HG03045 (cell line): Measurements from ENCODE around the gene CPPED1.

ENCODE experiments used
- ATAC-seq: cut with Tn5 transposase; IDR thresholded peaks from one replicate; pipeline ENCODE4 v1.9.1; 2021; ENCODE audit warnings: mild to moderate bottlenecking, moderate library complexity; ENCODE audit not compliant: unreplicated experiment

The CPPED1 gene

GRCh38 chr16:12653820-12654392 is 149.8 kb downstream of the CPPED1 start:
- ATAC-seq, result no peak

GRCh38 chr16:12652924-12653323 is 150.8 kb downstream of the CPPED1 start:
- ATAC-seq, result no peak

GRCh38 chr16:12651765-12652512 is 151.7 kb downstream of the CPPED1 start:
- ATAC-seq, result no peak

GRCh38 chr16:12649356-12649755 is 154.3 kb downstream of the CPPED1 start:
- no peak for ATAC-seq

- no peak for ATAC-seq
These were observed 157.0 kb downstream of the CPPED1 start for GRCh38 chr16:12646490-12647274.

GRCh38 chr16:12646098-12646489 is 157.6 kb downstream of the CPPED1 start:
- ATAC-seq, result no peak

- ATAC-seq, result no peak
These were observed 160.6 kb downstream of the CPPED1 start for GRCh38 chr16:12643034-12643455.

- ATAC-seq, result no peak
These were observed 164.6 kb downstream of the CPPED1 start for GRCh38 chr16:12639044-12639443.

- no peak for ATAC-seq
These were observed 166.7 kb downstream of the CPPED1 start for GRCh38 chr16:12637002-12637401.

GRCh38 chr16:12629271-12629670 is 174.4 kb downstream of the CPPED1 start:
- no peak for ATAC-seq

GRCh38 chr16:12628536-12628935 is 175.2 kb downstream of the CPPED1 start:
- ATAC-seq, result no peak

GRCh38 chr16:12627394-12627793 is 176.3 kb downstream of the CPPED1 start:
- ATAC-seq, result no peak

GRCh38 chr16:12626411-12626810 is 177.3 kb downstream of the CPPED1 start:
- ATAC-seq, result no peak

GRCh38 chr16:12625716-12626115 is 178.0 kb downstream of the CPPED1 start:
- no peak for ATAC-seq

GRCh38 chr16:12625068-12625467 is 178.6 kb downstream of the CPPED1 start:
- no peak for ATAC-seq

- ATAC-seq, result no peak
These were observed 183.5 kb downstream of the CPPED1 start for GRCh38 chr16:12620150-12620549.

GRCh38 chr16:12618515-12618914 is 185.2 kb downstream of the CPPED1 start:
- ATAC-seq, result no peak

- no peak for ATAC-seq
These were observed 186.3 kb downstream of the CPPED1 start for GRCh38 chr16:12617401-12617819.

- ATAC-seq, result no peak
These were observed 188.9 kb downstream of the CPPED1 start for GRCh38 chr16:12614662-12615278.

- no peak for ATAC-seq
These were observed 189.6 kb downstream of the CPPED1 start for GRCh38 chr16:12613992-12614661.
